C4-2B (cell line): ENCODE measurements around the gene RESP18.

Source experiments
- H3K27ac ChIP-seq: fragments of 450-650 bp; 2 replicates; pipeline ENCODE4 v1.5.1; 2017
- ZFX ChIP-seq: fragments of 450-650 bp; IDR thresholded peaks from 2 replicates; pipeline ENCODE4 v1.6.1; 2017
- TF ChIP-seq, protein P1 (sequence below): fragments of 450-650 bp; conservative IDR thresholded peaks from 2 replicates; pipeline ENCODE4 v1.5.1; 2017; ENCODE audit warnings: mild to moderate bottlenecking

RESP18 gene

DNA sequence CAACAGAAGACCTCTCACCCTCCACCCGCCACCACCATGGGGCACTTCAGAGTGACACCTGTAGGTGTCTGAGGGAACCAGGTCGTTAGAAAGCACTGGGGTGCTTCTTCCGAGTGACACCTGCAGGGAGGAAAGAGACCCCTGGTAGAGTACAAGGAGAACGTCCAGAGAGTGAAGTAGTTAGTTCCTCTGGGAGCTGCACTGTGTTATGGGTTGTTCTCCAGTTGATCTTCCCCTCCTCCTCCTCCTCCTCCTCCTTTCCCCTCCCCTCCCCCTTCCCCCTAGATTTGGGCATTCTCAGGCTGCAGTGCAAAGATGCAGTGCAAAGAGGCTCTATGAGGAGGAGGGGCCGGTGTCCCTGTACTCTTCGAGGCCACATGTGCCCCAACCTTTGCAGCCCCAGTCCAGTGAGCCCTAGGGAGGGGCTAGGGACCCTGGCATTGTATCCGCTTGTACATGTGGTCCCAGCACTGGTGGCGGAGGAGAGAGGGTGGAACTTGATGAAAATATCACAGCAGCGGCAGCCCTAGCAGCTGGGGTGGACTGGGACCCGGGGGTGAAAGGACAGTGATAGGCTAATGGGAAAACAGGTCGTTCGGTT lies 52.5 kb downstream of the RESP18 start:
- peak overlapping the region; percentile 69 for H3K27ac ChIP-seq
- TF ChIP-seq, protein P1, sequence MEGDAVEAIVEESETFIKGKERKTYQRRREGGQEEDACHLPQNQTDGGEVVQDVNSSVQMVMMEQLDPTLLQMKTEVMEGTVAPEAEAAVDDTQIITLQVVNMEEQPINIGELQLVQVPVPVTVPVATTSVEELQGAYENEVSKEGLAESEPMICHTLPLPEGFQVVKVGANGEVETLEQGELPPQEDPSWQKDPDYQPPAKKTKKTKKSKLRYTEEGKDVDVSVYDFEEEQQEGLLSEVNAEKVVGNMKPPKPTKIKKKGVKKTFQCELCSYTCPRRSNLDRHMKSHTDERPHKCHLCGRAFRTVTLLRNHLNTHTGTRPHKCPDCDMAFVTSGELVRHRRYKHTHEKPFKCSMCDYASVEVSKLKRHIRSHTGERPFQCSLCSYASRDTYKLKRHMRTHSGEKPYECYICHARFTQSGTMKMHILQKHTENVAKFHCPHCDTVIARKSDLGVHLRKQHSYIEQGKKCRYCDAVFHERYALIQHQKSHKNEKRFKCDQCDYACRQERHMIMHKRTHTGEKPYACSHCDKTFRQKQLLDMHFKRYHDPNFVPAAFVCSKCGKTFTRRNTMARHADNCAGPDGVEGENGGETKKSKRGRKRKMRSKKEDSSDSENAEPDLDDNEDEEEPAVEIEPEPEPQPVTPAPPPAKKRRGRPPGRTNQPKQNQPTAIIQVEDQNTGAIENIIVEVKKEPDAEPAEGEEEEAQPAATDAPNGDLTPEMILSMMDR, result no peak
- no peak for TF ChIP-seq ZFX

DNA sequence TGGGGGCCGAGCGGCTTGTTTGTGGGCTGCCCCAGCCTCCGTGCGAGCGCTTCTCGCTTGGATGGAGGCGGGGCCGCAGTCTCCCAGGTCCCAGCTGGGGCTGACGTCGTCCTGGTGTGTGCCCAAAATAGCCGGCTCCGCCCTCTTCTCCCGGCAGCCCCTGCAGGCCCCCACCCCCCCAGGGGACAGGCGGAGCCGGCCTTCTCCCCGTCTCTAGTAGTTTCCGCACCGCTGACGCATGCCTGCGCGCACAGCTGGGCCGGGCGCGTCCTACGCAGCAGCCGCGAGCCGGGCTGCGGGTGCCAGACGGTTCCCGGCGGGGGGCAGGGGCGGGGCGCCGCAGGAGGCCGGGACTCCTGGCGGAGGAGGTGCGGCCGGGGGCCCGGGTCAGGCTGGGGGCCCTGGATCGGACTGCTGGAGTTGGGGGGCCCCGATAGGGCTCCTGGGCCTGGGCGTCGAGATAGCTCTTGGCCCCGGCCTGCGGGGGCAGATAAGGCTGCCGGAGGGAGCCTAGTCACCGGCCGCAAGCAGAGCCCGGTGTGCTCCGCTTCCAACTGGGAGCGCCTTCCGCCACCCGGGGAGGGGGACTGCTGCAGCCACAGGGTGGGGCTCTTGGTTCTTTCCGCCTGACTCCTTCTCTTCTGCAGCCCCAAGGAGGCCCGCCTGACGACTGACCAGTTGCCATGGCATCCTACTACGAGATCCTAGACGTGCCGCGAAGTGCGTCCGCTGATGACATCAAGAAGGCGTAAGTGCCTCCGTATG lies 53.2 kb downstream of the RESP18 start, which contains the start of gene DNAJB2:
TSS of gene DNAJB2 (plus strand) at position 216 of the 765 bp plus-strand sequence. CDS start at position 684, 468 bp downstream.
- TF ChIP-seq, protein P1, result no peak
- TF ChIP-seq ZFX, result peak; percentile 52; the same call in 1 of the 2 replicates
- H3K27ac ChIP-seq, result peak within 1 kb of the TSS; percentile 69

DNA sequence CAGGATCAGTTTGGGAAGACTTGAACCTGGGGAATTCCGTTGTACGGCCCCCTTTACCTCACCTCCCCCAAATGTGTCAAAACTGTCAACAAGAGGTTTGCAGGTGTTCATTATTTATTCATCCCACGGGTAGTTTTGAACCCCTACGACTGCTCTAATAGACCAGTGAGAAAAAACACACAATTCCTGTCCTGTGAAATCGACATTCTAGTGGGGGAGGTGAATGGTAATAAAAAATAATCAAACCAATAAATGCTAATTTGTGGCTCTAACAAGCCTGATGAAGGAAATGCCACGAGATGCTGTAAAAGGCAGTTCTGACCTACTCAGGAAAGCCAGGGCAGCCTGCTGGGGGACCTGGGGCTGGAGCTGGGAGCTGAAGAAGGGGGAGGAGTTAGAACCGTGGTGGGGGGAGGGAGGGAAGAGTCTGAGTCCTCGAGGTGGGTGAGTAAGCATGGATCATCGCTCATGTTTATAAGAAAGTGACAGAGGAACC lies 53.8 kb downstream of the RESP18 start:
- H3K27ac ChIP-seq, result peak overlapping the region; percentile 69

DNA sequence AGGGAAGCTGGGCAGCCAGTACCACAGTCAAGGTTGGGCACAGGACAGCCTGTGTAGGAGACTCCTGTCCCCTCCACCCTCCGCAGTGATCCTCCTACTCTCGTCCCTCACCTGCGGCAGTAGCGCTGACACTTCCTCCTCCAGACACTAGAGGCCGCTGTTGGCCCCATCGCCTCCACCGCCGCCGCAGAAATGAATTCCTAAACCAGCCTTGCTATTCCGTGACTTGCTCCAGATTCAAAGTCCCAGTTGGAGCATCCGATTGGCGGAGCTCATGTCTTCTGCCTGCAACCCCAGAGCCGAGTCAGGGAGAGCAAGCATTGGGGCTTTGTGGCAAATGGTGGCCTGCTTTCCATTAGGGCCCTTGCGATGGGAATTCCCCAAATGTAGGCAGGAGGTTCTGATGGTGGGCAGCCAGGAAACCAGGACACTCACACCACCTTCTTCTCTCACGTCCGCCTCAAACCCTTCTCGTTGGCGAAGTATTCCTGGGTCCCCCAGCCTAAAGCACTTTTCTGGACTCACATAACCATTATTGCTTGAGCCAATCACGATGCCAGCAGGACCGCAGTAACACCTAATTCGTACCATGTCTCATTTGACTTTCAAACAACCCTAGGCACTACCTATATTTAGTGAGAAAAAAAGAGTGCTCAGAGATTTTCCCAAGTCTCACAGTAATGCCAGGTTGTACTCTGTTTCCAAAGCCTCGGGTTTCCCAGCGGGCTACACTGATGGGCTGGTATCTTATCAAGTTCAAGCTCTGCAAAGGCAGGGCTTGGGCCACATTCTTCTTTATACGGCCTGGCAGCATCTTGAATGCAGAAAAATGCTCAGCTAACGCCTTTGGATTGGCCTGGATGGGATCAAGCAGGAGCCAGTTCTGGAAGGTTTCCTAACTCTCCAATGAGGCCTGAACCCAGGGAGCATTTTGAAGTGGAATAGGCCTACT lies 54.6 kb downstream of the RESP18 start:
- TF ChIP-seq, protein P1, result peak; percentile 97
- no peak for TF ChIP-seq ZFX
- 0 out of 2 replicates have a peak overlapping the region, but pooled peaks have one; percentile 69 for H3K27ac ChIP-seq

More for the DNA sequence above, 53.8 kb downstream of the RESP18 start:
- no peak for TF ChIP-seq ZFX
- TF ChIP-seq, protein P1, result no peak
